HepG2 (cell line): Measurements from ENCODE around the gene ENKUR.

Experiments
- BORCS8-MEF2B ChIP-seq: sonication (generic); formaldehyde crosslinking; IDR thresholded peaks from 2 replicates; pipeline ENCODE4 v1.8.0; 2022; ENCODE audit warnings: mild to moderate bottlenecking, missing genetic modification reagents
- CHD2 ChIP-seq: IDR thresholded peaks from 2 replicates; pipeline ENCODE4 v1.6.1; 2011; ENCODE audit warnings: low read depth, low read length, improper control_type of control experiment
- FOXA3 ChIP-seq: IDR thresholded peaks from 2 replicates; pipeline ENCODE4 v1.6.1; 2016; ENCODE audit warnings: missing genetic modification reagents, missing compliant biosample characterization
- KDM6A ChIP-seq: IDR thresholded peaks from 2 replicates; pipeline ENCODE4 v1.6.1; 2016; ENCODE audit warnings: low read depth
- KLF6 ChIP-seq: IDR thresholded peaks from 2 replicates; pipeline ENCODE4 v1.8.0; 2016; ENCODE audit warnings: missing biosample characterization, missing genetic modification reagents
- NCOA1 ChIP-seq: sonication (generic); formaldehyde crosslinking; IDR thresholded peaks from 2 replicates; pipeline ENCODE4 v1.9.0; 2021; ENCODE audit warnings: missing genetic modification reagents
- SIX4 ChIP-seq: sonication (generic); formaldehyde crosslinking; IDR thresholded peaks from 2 replicates; pipeline ENCODE4 v1.4.0; 2020; ENCODE audit warnings: missing genetic modification reagents
- TAF1 ChIP-seq: sonication (generic); formaldehyde crosslinking; IDR thresholded peaks from 2 replicates; pipeline ENCODE4 v1.4.0; 2020; ENCODE audit warnings: missing genetic modification reagents
- ZNF549 ChIP-seq: sonication (generic); formaldehyde crosslinking; IDR thresholded peaks from 2 replicates; pipeline ENCODE4 v1.5.0; 2020; ENCODE audit warnings: missing genetic modification reagents
- TF ChIP-seq, protein P1 (sequence below): sonication (generic); formaldehyde crosslinking; IDR thresholded peaks from 2 replicates; pipeline ENCODE4 v1.5.0; 2020; ENCODE audit warnings: mild to moderate bottlenecking, missing genetic modification reagents, moderate library complexity
- TF ChIP-seq, protein P2 (sequence below): sonication (generic); formaldehyde crosslinking; IDR thresholded peaks from 2 replicates; pipeline ENCODE4 v1.4.0; 2020; ENCODE audit warnings: missing genetic modification reagents

DNA sequence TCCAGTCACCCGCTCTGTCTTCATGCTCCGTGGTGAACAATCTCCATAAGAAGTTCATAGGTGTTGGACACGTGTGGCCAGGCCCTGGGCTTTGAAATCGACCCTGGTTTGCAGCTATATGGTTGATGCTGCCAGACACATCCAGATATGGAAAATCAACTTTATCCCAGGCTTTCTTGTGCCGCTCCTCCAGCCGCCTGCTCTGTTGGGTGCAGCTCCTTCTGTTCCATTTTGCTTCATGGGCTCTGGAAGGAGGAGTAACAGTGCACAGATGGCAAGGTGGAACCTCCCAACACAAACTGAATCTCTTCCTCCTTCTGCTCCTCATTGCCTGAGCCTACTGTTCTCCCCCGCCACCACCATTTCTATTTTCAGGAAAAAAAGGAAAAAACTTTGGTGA, 45.2 kb upstream of the ENKUR start:
- TF ChIP-seq, protein P1, sequence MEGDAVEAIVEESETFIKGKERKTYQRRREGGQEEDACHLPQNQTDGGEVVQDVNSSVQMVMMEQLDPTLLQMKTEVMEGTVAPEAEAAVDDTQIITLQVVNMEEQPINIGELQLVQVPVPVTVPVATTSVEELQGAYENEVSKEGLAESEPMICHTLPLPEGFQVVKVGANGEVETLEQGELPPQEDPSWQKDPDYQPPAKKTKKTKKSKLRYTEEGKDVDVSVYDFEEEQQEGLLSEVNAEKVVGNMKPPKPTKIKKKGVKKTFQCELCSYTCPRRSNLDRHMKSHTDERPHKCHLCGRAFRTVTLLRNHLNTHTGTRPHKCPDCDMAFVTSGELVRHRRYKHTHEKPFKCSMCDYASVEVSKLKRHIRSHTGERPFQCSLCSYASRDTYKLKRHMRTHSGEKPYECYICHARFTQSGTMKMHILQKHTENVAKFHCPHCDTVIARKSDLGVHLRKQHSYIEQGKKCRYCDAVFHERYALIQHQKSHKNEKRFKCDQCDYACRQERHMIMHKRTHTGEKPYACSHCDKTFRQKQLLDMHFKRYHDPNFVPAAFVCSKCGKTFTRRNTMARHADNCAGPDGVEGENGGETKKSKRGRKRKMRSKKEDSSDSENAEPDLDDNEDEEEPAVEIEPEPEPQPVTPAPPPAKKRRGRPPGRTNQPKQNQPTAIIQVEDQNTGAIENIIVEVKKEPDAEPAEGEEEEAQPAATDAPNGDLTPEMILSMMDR (CRISPR knock-in tag), result no peak
- no peak for TF ChIP-seq TAF1 (CRISPR knock-in tag)
- TF ChIP-seq KDM6A, result no peak
- no peak for TF ChIP-seq ZNF549 (CRISPR knock-in tag)
- TF ChIP-seq KLF6, result no peak
- no peak for TF ChIP-seq CHD2
- TF ChIP-seq BORCS8-MEF2B (CRISPR knock-in tag), result no peak
- TF ChIP-seq NCOA1 (CRISPR knock-in tag), result no peak
- no peak for TF ChIP-seq FOXA3
- TF ChIP-seq, protein P2, sequence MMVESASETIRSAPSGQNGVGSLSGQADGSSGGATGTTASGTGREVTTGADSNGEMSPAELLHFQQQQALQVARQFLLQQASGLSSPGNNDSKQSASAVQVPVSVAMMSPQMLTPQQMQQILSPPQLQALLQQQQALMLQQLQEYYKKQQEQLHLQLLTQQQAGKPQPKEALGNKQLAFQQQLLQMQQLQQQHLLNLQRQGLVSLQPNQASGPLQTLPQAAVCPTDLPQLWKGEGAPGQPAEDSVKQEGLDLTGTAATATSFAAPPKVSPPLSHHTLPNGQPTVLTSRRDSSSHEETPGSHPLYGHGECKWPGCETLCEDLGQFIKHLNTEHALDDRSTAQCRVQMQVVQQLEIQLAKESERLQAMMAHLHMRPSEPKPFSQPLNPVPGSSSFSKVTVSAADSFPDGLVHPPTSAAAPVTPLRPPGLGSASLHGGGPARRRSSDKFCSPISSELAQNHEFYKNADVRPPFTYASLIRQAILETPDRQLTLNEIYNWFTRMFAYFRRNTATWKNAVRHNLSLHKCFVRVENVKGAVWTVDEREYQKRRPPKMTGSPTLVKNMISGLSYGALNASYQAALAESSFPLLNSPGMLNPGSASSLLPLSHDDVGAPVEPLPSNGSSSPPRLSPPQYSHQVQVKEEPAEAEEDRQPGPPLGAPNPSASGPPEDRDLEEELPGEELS, result no peak
- no peak for TF ChIP-seq SIX4
